Activated T-helper 9 cell treated with anti-CD3 and anti-CD28 coated beads, Interleukin-2, amount 50 U/mL, for 16 hours (primary cell): ENCODE results near the gene MST1R.
"Not testable (repeated sequence)": the region's sequence is repeated elsewhere in the genome, so short reads cannot be mapped to it uniquely, and the experiment has no call there.

ENCODE experiments used
- DNase-seq: peaks from one replicate; pipeline ENCODE4 v3.0.0-alpha.2; 2020; ENCODE audit warnings: low read depth

Gene MST1R

DNA sequence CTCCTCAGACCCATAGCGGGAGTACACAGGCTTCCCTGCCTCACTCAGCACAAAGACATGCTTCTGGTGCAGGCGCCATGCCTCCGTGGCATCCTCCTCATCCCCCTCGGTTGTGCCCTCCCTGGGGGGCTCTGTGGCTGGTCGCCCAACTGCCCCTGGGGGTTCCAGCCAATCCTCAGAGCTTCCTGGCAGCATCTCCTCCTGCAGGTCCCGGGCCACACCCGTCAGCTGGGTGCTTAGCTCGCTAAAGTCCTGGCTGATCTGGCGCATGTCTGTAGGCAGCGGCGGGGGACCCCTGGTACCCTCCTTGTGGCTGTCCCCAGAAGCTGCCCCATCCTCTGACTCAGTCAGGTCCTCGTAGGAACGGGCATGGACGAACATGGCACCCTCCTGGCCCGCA, 7.9 kb upstream of the MST1R start:
- DNase-seq: no peak

DNA sequence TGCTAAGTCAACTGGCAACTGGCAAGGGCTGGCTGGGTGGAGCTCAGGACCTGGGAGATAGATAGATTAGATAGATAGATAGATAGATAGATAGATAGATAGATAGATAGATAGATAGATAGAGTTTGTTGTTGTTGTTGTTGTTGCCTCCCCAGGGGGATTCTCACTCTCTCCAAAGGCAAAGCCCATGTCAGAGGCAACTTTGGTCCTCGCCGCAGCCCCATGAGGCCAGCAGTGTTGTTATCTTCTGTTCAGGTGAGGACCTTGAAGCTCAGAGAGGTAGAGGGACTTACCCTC, 7.4 kb upstream of the MST1R start:
- DNase-seq: no peak

DNA sequence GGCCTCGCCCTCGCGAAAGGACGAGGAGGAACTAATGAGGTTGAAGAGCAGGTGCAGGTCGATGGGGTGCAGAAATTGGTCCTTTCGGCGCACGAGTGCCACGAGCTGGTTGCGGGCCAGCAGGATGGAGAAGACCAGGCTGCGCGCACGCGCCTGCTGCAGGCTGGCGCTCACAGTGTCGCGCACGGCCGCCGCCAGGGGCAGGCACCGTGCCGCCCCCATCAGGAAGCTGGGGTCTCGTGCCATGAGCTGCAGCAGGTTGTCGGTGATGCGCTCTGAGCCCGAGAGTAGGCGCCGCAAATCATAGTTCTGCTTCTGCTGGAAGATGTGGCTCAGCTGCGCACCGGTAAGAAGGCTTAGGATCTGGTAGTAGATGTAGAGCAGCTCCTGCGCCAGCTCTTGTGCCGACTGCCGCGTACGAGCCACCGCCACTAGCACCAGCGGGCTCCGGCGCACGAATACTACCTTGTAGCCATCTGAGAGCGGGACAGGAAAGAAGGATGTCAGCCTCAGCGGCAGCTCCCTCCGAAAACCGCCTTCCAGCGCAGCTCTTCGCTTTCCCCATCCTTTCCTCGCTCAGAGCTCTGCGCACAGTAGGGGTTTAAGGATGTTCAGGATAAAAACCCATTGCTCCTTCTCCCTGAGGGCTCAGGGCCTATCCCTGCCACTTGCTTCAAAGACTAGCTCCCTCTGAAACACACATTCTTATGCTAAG, 6.9 kb upstream of the MST1R start:
- no peak for DNase-seq

DNA sequence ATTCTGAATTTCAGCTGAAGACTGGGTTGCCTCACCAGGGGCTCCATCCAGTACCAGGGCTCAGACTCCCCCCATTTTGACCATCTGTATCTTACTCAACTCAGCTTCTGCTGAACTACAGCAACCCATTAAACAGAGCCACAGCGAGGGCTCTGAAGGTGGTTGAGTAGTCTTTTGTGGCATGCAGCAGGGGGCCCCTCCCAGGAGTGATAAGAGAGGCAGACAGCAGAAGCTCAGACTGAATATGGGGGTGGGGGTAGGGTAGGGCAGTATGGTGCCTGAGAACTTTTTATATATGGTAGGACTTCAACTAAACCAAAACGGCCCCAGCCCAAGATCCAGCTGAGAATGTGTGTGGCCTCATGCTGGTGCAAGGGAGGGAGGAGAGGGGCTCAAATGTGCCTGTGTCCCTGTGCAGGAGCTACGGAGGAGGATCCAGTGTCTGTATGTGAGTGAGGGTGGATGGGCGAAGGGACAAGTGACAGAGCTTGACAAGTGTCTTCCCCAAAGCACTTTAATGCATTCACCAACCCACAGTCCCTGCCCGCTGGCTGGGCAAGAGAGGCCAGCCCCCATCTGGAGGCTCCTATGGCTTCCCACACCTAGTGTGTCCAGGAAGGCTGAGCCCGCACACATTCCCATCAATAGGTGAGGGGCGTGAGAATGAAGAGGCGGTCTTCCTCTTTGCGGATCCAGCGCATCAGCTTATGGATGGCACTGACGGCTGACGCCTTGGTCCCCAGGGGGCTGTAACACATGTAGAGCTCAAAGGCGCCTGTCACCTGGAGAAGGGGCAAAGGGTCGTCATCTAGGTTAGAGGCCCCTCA, 4.9 kb upstream of the MST1R start:
- no peak for DNase-seq

DNA sequence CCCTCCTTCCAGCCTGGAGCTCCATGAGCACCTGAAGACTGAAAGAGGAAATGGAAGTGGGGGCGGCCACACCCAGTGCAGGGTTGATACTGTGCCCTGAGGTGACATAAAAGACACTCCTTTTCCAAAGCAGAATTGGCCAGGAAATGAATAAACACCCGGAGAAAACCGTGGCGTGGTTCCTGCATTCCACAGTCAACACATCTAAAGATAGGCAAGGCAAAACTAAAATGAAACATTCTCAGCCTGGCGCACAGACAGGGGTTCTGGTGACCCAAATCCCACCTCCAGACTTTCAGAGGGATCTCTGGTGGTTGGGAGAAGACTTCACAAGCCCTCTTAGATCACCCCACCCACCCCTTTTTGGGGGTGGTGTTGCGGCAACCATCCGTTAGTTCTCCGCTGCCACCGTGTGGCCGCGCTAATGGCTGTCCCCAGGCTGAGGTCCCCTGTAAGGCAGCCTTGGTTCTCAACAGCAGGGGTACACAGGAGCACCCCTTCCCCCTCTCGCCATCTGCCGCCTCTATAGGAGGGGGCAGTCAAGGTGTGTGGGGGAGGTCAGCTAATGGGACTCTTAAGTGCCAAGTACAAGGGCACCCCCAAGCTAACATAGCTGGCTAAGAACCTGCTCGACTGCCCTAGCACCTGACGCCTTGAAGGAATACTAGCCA, 2.5 kb upstream of the MST1R start:
- peak; percentile 23 for DNase-seq

DNA sequence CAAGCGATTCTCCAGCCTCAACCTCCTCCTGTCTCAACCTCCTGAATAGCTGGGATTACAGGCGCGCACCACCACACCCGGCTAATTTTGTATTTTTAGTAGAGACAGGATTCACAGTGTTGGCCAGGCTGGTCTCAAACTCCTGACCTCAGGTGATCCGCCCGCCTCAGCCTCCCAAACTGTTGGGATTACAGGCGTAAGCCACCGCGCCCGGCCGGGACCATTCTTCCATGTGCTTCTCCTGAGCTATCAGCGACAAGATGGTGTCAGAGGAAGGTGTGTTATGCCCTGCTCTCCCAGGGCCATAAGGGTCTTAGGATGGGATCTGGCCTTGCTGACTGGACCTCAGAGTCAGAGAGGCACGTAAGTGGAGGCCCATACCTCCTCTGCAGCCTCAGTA, 775 bp upstream of the MST1R start:
- not testable (repeated sequence) for DNase-seq

DNA sequence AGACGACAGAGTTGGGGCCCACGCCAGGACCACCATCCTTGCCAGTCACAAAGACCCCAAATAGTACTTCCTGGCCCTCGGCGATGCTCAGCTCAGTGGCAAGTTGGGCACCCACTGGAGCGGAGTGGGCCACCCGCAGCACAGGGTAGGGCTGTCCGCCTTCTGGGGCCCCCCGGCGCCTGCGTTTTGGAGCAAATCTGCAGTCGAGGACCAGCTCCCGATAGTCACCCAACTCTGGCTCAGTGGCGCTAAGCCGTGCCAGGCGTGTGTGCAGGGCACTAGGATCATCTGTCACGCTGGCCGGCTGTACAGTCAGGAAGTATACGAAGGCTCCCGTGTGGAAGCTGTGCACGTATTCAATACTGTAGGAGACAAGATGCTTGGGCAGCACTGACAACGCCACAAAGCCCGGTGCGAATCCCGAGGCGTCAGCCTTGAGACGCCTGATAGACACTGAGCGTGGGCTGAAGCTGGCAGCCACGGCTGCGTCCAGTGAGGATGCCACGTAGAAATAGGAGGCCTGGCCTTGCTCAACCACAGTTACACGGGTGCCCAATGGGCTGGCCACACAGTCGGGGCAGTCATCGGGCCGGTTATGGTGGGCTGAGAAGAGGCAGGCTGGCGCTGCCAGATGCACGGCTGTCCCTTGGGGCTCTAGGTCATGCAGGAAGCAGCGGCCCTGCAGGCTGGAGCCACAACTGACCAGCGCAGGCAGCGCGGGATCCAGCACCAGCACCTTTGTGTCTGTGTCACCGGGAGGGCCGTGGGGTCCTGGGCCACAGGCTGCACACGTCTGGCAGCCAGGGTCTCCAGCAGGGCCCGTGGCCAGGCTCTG, 945 bp downstream of the MST1R start:
- no peak for DNase-seq

DNA sequence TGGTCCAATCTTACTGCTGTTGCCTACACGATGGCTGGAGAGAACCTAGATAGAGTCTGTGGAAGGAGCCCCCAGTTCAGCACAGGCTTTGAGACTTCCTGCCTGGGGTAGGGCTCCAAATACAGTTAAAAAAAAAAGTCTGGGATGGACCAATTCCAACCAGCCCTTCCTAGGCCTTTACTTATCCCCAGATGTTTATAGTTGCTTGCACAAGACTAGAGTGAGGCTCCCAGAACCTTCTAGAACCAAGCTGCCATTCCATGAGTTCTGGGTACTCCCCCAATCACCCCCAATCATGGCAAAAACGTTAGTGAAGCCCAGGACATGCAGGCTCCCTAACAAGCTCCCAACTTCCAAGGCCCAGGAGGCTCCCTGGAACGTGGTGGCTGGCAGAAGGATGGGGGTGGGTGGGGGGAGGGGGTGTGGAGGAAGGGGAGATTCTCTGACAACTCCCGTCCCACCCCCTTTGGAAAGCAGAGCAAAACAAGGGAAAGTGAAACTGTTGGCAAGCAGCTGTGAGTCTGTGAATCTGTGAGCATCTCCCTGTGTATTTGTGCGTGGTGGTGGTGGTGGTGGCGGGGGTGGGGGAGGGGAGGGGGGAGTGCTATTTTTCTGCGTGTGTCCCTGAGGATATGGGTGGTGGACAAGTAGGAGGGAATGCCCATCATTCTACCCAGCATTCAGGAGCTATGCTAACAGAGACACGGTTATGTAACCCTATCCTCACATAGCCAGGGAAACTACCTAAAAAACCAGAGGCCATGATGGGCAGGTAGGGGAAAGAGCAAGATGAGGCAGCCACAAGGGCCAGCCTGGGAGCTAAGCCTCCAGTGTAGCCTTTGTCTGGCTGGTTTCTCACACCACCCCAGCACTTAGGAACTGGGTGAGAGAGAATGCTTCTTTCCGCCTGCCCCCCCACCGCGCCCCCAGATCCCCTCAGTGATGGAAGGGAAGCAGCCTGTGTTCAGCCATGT, 2.0 kb downstream of the MST1R start:
- no peak for DNase-seq

DNA sequence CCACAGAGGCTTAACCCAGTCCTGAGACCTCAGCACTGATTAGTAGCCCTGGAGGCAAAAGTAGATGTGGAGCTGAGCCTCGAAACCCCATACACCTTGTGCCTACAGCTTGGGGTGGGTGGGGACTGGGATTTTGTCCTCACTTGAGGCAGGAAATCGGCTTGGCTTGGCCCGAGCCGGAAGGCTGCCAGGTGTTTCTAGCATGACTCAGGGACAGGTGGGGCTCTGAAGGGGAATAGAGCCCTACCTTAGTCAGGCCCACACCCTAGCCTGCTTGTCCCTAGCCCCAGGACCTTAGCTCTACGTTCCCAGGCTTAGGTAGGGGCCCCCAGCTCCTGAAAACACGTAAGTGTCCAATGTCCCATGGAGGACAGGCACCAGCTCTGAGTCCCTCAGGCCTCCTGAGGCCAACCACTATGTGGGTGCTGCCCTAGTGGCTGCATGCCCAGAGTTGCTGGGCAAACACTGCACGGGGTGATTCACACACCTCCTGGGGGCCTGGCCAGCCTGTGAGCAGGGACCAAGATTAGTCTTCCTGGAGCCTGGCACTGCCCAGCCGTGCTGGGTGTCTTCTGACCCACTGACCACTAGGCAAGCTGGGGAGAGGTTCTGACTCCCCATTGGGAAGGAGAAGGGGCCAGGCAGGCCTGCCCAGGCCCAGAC, 3.1 kb downstream of the MST1R start:
- DNase-seq: no peak

DNA sequence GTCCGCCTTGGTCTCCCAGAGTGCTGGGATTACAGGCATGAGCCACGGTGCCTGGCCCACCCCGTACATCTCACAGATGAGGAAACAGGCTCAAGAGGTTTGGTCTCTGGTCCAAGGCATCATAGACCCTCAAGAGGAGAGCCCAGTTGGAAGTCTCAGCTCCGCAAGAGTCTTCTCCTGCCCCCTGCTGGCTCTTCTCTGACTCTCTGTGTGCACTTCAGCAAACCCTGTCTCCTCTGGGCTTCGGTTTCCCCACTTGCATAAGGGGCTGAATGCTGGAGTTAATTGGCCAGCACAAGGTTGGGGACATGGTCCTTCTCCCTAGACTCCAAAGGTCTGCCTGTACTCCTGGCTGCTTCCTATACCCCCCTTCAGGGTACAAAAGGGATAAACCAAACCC, 3.9 kb downstream of the MST1R start:
- no peak for DNase-seq

DNA sequence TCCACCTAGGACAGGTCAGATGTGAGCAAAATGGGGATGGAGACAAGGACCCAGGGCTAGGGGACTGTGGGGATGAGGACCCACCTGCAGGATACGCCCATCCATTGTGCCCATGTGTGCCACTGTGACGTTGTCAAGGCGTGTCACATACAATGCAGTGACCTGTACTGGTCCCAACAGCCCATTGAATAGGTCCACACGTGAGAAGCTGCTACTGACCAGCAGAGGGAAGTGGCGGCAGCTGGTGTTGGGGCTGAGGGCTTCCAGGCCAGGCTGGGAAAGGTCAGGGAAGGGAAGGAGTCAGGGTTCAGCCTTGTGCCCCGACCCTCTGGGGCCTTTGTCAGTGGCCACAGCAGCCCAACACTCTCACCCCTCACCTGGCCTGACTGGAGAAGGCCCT, 4.7 kb downstream of the MST1R start:
- DNase-seq: no peak

DNA sequence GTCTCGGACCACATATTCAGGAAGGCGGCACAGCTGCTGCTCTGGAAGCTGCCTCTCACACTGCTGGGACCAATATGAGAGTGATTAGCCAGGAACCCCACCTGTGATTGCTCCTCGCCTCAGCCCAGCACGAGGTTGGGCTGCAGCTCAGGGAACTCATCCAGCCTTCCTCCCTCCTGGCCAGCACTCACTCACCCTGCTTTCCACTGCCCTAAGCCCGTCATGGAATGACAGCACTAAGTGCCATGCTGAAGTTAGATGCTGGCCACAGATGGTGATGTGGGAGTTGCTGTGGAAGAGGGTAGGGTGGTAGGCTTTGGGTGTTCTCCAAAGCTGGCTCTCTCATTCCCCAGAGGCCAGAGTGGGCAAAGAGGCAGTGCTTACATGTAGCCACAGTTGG, 7.3 kb downstream of the MST1R start:
- DNase-seq: no peak

DNA sequence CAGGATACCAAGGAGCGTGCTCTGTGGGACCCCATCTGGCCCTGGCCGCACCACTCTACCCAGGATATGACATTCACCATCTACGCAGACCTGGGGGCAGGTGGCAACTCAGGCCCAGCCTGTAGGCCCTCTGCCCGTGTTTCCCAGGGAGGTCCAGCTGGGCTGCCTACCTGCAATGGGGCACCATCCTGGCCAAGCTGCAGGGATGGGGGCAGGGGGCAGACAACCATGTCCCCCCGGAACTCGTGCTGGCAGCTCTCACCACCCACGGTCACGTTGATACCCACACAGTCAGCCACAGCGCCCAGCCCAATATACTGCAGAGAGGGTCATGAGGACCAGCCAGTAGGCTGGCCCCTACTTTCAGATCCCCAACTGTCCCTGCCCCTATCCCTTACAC, 7.9 kb downstream of the MST1R start:
- no peak for DNase-seq

DNA sequence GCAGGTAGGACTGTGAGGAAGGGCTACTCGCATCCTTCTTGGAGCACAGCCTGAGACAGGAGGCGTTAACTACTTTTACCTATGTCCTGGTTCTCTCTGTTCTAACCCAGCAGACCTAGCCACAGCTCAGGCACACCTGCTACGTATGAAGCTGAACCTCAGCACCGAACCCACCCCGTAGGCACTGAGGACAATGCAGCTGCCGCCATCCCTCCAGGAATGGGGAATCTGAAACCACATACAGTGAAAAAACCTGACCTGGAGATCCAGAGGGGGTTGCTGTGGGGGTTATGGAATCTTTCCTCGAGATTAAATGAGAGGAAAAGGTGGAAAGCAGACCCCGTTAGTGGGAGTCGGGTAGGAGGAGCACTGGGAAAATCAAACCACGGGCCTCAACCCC, 14.4 kb downstream of the MST1R start:
- no peak for DNase-seq

DNA sequence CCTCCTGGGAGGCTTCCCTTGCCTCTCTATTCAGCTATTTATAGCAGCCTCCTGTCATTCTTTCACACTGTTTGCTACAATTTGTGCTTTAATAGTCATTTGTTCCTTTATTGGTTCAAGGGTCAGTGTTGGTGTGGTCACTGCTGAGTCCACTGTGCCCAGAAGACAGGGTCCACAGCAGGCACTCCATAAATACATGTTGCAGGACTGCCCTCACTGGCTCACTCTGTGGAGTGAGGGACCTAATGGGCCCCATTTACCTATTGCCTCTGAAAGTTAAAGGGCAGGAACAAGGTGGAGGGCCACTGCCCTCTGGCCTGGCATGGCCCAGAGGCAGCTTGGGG, 16.8 kb downstream of the MST1R start:
- DNase-seq: no peak

DNA sequence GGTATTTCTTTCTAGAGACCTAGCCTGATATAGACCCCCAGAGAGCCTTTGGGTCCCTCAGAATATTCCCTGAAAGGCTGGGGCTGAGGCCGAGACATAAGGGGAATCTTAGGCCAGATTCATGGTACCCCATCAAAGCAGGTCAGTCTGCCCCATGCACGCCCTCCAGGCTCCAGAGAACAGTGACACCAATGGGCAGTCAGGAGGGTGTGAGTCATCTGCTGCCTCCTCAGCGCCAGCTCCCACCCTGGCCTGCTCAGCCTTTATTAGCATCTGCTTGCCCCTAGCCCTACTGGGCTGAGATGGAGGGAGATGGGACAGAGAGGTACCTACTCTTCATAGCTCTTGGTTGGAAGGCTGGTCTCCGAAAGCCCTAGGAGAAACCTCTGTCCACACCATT, 19.7 kb downstream of the MST1R start:
- DNase-seq: no peak

DNA sequence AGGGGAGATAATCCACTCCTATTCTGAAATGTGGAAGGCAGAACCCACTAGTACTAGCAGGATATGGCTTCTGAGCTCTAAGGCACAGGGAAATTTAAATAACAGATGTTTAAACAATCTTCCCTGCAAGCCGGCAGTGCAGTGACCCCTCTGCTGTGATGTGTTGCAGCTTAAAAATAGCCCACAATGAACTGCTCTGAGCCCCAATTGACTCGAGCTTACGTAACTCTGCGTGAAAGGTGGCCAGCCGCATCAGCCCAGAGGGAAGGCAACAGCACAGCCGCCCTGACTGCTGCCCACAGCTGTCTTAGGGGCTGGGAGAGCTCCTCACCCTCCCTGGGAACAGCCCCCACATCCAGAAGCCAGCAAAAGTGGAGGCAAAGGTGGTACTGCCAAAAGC, 21.5 kb downstream of the MST1R start:
- no peak for DNase-seq

DNA sequence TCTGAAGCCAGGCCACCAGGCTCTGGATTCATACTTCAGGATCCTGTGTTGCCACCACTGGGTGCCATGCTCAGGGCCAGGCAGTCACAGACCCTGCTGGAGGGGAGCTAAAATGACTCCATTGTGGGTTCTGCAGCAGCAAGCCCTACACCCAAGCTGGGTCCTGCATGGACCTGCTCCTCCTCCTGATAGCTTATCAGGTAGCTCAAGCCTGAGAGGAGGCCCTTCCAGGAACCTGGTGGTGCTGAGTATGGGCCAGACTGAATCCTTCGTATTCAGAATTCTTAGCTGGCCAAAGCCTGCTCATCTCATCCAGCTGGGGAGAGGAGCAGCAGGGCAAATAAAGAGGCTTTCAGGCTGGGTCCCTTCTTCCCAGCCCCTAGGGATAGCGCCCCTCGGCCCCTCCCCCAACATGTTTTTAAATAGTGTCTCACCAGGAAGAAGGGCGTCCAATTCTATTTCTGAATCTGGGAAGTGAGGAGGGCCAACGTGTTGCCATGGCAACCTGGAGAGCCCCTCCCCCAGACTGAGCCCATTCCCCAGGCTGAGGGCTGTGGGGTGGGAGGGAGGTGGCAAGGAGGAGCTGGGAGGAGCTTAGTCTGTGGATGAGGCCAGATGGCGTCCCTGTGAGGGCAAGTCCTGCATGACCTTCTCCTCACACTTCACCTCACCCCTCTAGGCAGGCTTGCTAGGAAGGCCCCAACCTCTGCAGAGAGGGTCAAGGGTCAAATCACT, 22.9 kb downstream of the MST1R start:
- no peak for DNase-seq

DNA sequence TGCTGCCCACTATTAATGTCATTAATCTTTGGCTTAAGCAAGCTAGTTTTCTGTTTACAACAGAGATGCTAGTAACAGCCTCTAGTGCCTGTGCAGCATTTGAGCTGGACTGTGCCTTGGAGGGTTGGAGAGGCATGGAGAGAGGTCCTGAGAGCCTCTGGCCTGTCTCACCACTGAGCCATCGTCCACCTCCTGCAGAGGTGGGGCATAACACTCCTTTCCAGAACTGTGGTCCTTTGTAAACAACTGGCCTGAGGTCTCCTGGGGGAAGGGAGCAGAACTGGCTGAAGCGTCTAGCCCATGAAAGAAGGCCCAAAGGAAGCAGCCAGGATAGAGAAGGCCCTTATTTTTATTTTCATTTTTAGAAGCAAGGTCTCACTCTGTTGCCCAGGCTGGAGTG, 24.0 kb downstream of the MST1R start:
- no peak for DNase-seq

DNA sequence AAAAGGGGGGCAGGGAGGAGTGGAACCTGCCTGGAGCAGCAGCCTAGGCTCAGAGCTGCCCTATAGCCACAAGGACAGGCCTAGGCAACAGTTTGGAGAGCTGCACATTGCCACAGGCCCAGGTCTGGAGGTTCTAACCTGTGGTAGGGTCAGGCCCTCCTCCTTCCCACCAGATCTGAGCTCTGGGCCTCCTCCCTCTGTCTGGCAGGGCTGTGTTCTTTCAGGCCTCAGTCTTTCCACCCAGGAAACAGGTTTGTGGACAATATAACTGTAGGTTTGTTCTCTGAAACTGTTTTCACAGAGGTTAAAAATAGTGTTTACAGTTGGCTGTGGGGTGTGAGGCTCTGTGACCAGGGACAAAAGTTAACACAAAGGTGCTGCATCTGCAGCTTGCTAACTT, 25.0 kb downstream of the MST1R start:
- no peak for DNase-seq
